H1 (cell line): ENCODE data around the gene TROAP. TPM values are rescaled to one million over a fixed set of nuclear protein-coding genes. Genes with fewer than 3 reads are reported as not detected.

ENCODE experiments used
- CTCF ChIA-PET: fragments of 300-600 bp; sonication (Branson Sonifier 250); formaldehyde crosslinking; loops from one replicate; lab custom pipeline; 2021; ENCODE audit not compliant: partially characterized antibody; lab: Charles Lee
- POLR2A ChIA-PET: fragments of 300-600 bp; sonication (Branson Sonifier 250); formaldehyde crosslinking; loops from one replicate; lab custom pipeline; 2021; ENCODE audit warnings: inconsistent platforms; ENCODE audit not compliant: partially characterized antibody; lab: Charles Lee
- DNase-seq, 2 experiments: peaks; one replicate each; pipeline versions ENCODE4 v3.0.0 to v3.0.0-alpha.2; 2010 to 2022; ENCODE audit warnings: low spot score in 2 of 2, low read depth in 1 of 2, mixed read lengths in 1 of 2
- FAIRE-seq: peaks from 2 replicates; lab custom pipeline; 2011; peaks lifted over from hg19 to GRCh38; lab: Jason Lieb, UNC
- H2AFZ ChIP-seq: 2 replicates; pipeline ENCODE4 v1.8.1; 2012; ENCODE audit warnings: low read length, inconsistent platforms
- H2AK5ac ChIP-seq: 2 replicates; pipeline ENCODE4 v1.6.1; 2013; ENCODE audit warnings: low read depth, low read length
- H2BK120ac ChIP-seq: replicated peaks from 2 replicates; pipeline ENCODE3; 2013; ENCODE audit warnings: low read depth, low read length, inconsistent platforms
- H2BK12ac ChIP-seq: 2 replicates; pipeline ENCODE4 v1.6.1; 2013; ENCODE audit warnings: low read depth, low read length
- H2BK15ac ChIP-seq: 2 replicates; pipeline ENCODE4 v1.6.1; 2013; ENCODE audit warnings: low read length
- H2BK20ac ChIP-seq: 2 replicates; pipeline ENCODE4 v1.6.1; 2013; ENCODE audit warnings: low read length
- H2BK5ac ChIP-seq: 2 replicates; pipeline ENCODE4 v1.6.1; 2013; ENCODE audit warnings: low read depth, low read length
- H3K14ac ChIP-seq: 2 replicates; pipeline ENCODE4 v1.6.1; 2013; ENCODE audit warnings: inconsistent platforms; ENCODE audit not compliant: insufficient read length
- H3K18ac ChIP-seq: 2 replicates; pipeline ENCODE4 v1.6.1; 2013; ENCODE audit warnings: low read length; ENCODE audit errors: extremely low read depth
- H3K23ac ChIP-seq: 2 replicates; pipeline ENCODE4 v1.6.1; 2013; ENCODE audit warnings: inconsistent platforms; ENCODE audit not compliant: insufficient read length
- H3K23me2 ChIP-seq: 2 replicates; pipeline ENCODE4 v1.6.1; 2013; ENCODE audit warnings: low read depth, low read length
- H3K27ac ChIP-seq: 2 replicates; pipeline ENCODE4 v1.6.1; 2011; ENCODE audit warnings: low read depth, low read length, inconsistent platforms
- H3K27me3 ChIP-seq, 4 experiments: replicated peaks in 1 of 4; 1 replicate in 1 of 4; 2 replicates in 3 of 4; pipeline versions ENCODE4 v1.6.1 to v1.8.1; 2011 to 2013; ENCODE audit warnings: low read length in 3 of 4, mild to moderate bottlenecking in 3 of 4, inconsistent platforms in 2 of 4, mixed read lengths in 2 of 4, moderate library complexity in 1 of 4; ENCODE audit not compliant: control insufficient read depth in 3 of 4, insufficient read depth in 3 of 4; ENCODE audit errors: extremely low read depth in 1 of 4
- H3K36me3 ChIP-seq, 4 experiments: 2 replicates each; pipeline versions ENCODE4 v1.6.1 to v1.8.1; 2011 to 2013; ENCODE audit warnings: mild to moderate bottlenecking in 4 of 4, low read length in 3 of 4, moderate library complexity in 2 of 4, control low read depth in 1 of 4, inconsistent platforms in 1 of 4; ENCODE audit not compliant: insufficient read depth in 4 of 4, control insufficient read depth in 2 of 4
- H3K4ac ChIP-seq: replicated peaks from 2 replicates; pipeline ENCODE3; 2013; ENCODE audit warnings: low read length, low read depth, mixed read lengths, inconsistent platforms; ENCODE audit not compliant: insufficient read length
- H3K4me1 ChIP-seq, 4 experiments: replicated peaks in 1 of 4; 1 replicate in 1 of 4; 2 replicates in 3 of 4; pipeline versions ENCODE4 v1.6.1 to v1.8.1; 2011 to 2013; ENCODE audit warnings: low read length in 3 of 4, inconsistent platforms in 2 of 4, mixed read lengths in 1 of 4; ENCODE audit not compliant: insufficient read depth in 4 of 4, control insufficient read depth in 3 of 4
- H3K4me2 ChIP-seq, 2 experiments: 2 replicates each; pipeline versions ENCODE4 v1.6.1 to v1.8.1; 2011 to 2013; ENCODE audit warnings: low read depth in 2 of 2, low read length in 2 of 2, control low read depth in 1 of 2, inconsistent platforms in 1 of 2, mild to moderate bottlenecking in 1 of 2; ENCODE audit not compliant: insufficient read depth in 1 of 2
- H3K4me3 ChIP-seq, 4 experiments: fragments of 200-600, 300-600 bp in 1 of 4; sonication (generic), shearing (Covaris generic), sonication (Bioruptor Twin) in 1 of 4; 2 replicates each; pipeline versions ENCODE4 v1.5.1 to v1.8.1; 2011 to 2016; ENCODE audit warnings: low read length in 4 of 4, low read depth in 3 of 4, control low read depth in 2 of 4, inconsistent platforms in 2 of 4, mild to moderate bottlenecking in 2 of 4, mixed read lengths in 1 of 4, moderate library complexity in 1 of 4; ENCODE audit not compliant: insufficient read depth in 2 of 4; ENCODE audit errors: extremely low read depth in 1 of 4
- H3K56ac ChIP-seq: replicated peaks from 2 replicates; pipeline ENCODE3; 2013; ENCODE audit warnings: low read depth, mild to moderate bottlenecking, mixed read lengths, low read length, inconsistent platforms; ENCODE audit not compliant: insufficient read length
- H3K79me1 ChIP-seq: 2 replicates; pipeline ENCODE4 v1.6.1; 2013; ENCODE audit warnings: low read depth, low read length, control low read depth
- H3K79me2 ChIP-seq, 2 experiments: 2 replicates each; pipeline versions ENCODE4 v1.6.1 to v1.8.1; 2012 to 2013; ENCODE audit warnings: low read length in 2 of 2, mild to moderate bottlenecking in 2 of 2, inconsistent platforms in 1 of 2; ENCODE audit not compliant: insufficient read depth in 2 of 2, control insufficient read depth in 1 of 2
- H3K9ac ChIP-seq, 4 experiments: replicated peaks in 1 of 4; 1 replicate in 1 of 4; 2 replicates in 3 of 4; pipeline versions ENCODE4 v1.6.1 to v1.8.1; 2011 to 2013; ENCODE audit warnings: low read depth in 3 of 4, low read length in 3 of 4, control low read depth in 2 of 4, mild to moderate bottlenecking in 2 of 4, moderate library complexity in 2 of 4, inconsistent platforms in 1 of 4; ENCODE audit errors: extremely low read depth in 1 of 4
- H3K9me3 ChIP-seq, 2 experiments: 2 replicates each; pipeline versions ENCODE4 v1.6.1 to v1.8.1; 2012 to 2013; ENCODE audit warnings: mild to moderate bottlenecking in 2 of 2, moderate library complexity in 2 of 2, control low read depth in 1 of 2, inconsistent platforms in 1 of 2, low read depth in 1 of 2, low read length in 1 of 2, mixed read lengths in 1 of 2; ENCODE audit not compliant: insufficient read depth in 2 of 2
- H4K20me1 ChIP-seq, 2 experiments: replicated peaks in 1 of 2; 2 replicates each; pipeline versions ENCODE3 to v1.8.1; 2011 to 2013; ENCODE audit warnings: inconsistent platforms in 2 of 2, low read length in 2 of 2, mild to moderate bottlenecking in 1 of 2; ENCODE audit not compliant: insufficient read depth in 2 of 2, control insufficient read depth in 1 of 2
- H4K5ac ChIP-seq: 2 replicates; pipeline ENCODE4 v1.6.1; 2013; ENCODE audit warnings: low read length, low read depth, mixed read lengths, inconsistent platforms; ENCODE audit not compliant: insufficient read length
- H4K8ac ChIP-seq: 2 replicates; pipeline ENCODE4 v1.8.0; 2013; ENCODE audit warnings: mild to moderate bottlenecking, moderate library complexity, low read length, inconsistent platforms; ENCODE audit not compliant: insufficient read depth; ENCODE audit errors: extremely low read depth
- H4K91ac ChIP-seq: replicated peaks from 2 replicates; pipeline ENCODE3; 2013; ENCODE audit warnings: low read length, mixed read lengths, inconsistent platforms; ENCODE audit not compliant: insufficient read length
- HDAC2 ChIP-seq, 2 experiments: fragments of 300-600 bp in 1 of 2; sonication (generic) in 1 of 2; IDR thresholded peaks; 2 replicates each; pipeline ENCODE4 v1.6.1; 2011 to 2012; ENCODE audit warnings: low read depth in 2 of 2, low read length in 2 of 2, mild to moderate bottlenecking in 2 of 2, moderate library complexity in 2 of 2, borderline replicate concordance in 1 of 2, inconsistent platforms in 1 of 2
- POLR2AphosphoS5 ChIP-seq: IDR thresholded peaks from 2 replicates; pipeline ENCODE4 v1.6.1; 2011; ENCODE audit warnings: low read depth, low read length
- SIX5 ChIP-seq: IDR thresholded peaks from 2 replicates; pipeline ENCODE4 v1.6.1; 2011; ENCODE audit warnings: mild to moderate bottlenecking, low read depth, low read length
- WGBS, 2 experiments: shearing (Covaris generic) in 1 of 2; methylation state at CpG; one replicate each; pipeline versions ENCODE4 v1.1.6 to v1.1.7; 2013 to 2015; ENCODE audit warnings: low lambda C conversion rate in 2 of 2, mixed read lengths in 2 of 2, inconsistent platforms in 1 of 2, low coverage in 1 of 2, missing lambda C conversion rate in 1 of 2; ENCODE audit not compliant: insufficient replicate concordance in 2 of 2, insufficient coverage in 1 of 2, insufficient read length in 1 of 2; ENCODE audit errors: extremely low coverage in 1 of 2, missing lambda C conversion rate in 1 of 2; 5-methylcytosine and 5-hydroxymethylcytosine counted together
- polyA plus RNA-seq, 7 experiments: library from polyadenylated mRNA; depleted of rRNA in 3 of 7; stranded (reverse) in 5 of 7; unstranded in 2 of 7; fragments of >200 nt in 5 of 7; fragments of 200-250 nt in 2 of 7; gene quantifications; 1 replicate in 5 of 7; 2 replicates in 1 of 7; 4 replicates in 1 of 7; pipeline versions ENCODE4 v1.2.1 to v1.2.3, GENCODE V29; 2011 to 2013; ENCODE audit warnings: missing spikeins in 2 of 7, mixed read lengths in 2 of 7
- total RNA-seq: library from RNA; stranded (reverse); fragmentation: NEBNext Ultra II Directional; extraction: Animal tissue kit (Norgen Biotek cat#: 25700); gene quantifications from 2 replicates; pipeline ENCODE4 v1.2.1, GENCODE V29; 2021

Gene TROAP
- total and polyA plus RNA-seq, 2 of the 8 experiments (the other 6 are each of a cell fraction or from before 2014, with no cell fraction given): 36.7 to 52.0 TPM

DNA sequence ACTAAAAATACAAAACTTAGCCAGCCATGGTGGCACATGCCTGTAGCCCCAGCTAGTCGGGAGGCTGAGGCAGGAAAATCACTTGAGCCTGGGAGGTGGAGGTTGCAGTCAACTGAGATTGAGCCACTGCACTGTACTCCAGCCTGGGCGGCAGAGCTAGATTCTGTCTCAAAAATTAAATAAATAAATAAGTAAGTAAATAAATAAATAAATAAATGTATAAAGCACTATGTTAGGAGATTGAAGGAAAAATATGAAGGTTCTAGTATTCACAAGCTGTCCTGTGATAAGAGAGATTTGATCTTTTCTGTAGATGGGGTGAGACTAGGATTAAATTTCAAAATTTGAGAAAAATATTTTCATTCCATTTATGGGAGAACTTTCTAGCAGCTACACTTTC is 29.3 kb downstream of the TROAP start:
- no peak overlapping the region for H2BK20ac ChIP-seq
- no peaks in the 10 kb centered on the region; the same call in 1 of the 2 replicates for H3K23me2 ChIP-seq
- H4K20me1 ChIP-seq: peaks cover 0 to 1% of the 10 kb centered on the region in 2 experiments
- H3K79me2 ChIP-seq: no peaks in the 10 kb centered on the region
- ChIA-PET POLR2A (interaction anchor here (1.0 kb wide), 1 partner anchor 159 kb away, joined by 3 read pairs; no protein-coding TSS in a partner anchor), CTCF (interaction anchor here (1.1 to 26.7 kb wide), 9 partner anchors 10 to 200 kb away, joined by 3 to 538 read pairs (median 7); partner anchors contain the start of gene C1QL4)
- peaks cover 0 to 1% (median 0%) of the 10 kb centered on the region in 4 experiments; a peak in 3 of 7 replicates for H3K4me1 ChIP-seq
- no peaks in the 10 kb centered on the region for H3K79me1 ChIP-seq
- no peak overlapping the region for H3K56ac ChIP-seq
- no peak overlapping the region for H2BK120ac ChIP-seq
- H3K27ac ChIP-seq: no peak overlapping the region
- H2AK5ac ChIP-seq: no peak overlapping the region
- DNase-seq: no peak
- no peak overlapping the region for H2BK5ac ChIP-seq
- no peak overlapping the region for H4K91ac ChIP-seq
- H3K18ac ChIP-seq: no peak overlapping the region
- no peak overlapping the region for H3K4ac ChIP-seq
- H3K9ac ChIP-seq: no peak overlapping the region
- H3K27me3 ChIP-seq: peaks cover 6 to 25% (median 23%) of the 10 kb centered on the region in 4 experiments
- no peaks in the 10 kb centered on the region for H3K36me3 ChIP-seq
- no peaks in the 10 kb centered on the region for H3K9me3 ChIP-seq
- no peak overlapping the region for H3K4me2 ChIP-seq
- no peak overlapping the region for H2BK12ac ChIP-seq
- H2AFZ ChIP-seq: no peak overlapping the region
- WGBS, 2 experiments: 78% methylated on average over 2 of the region's 2 CpGs; no CpG with 5 or more reads in 1 of the 2 experiments
- H4K8ac ChIP-seq: no peak overlapping the region
- no peak for FAIRE-seq
- no peak overlapping the region for H3K23ac ChIP-seq
- H2BK15ac ChIP-seq: no peak overlapping the region
- H3K14ac ChIP-seq: no peak overlapping the region
- no peak overlapping the region for H4K5ac ChIP-seq
- no peak overlapping the region for H3K4me3 ChIP-seq
- TF ChIP-seq SIX5: no peak
- TF ChIP-seq HDAC2 (IDR thresholded peaks at IDR 0.05; ENCODE audit: borderline replicate concordance in 1 of 2, low read depth in 2 of 2, low read length in 2 of 2): no peak
- TF ChIP-seq POLR2AphosphoS5: no peak
